HG02981 (cell line): Measurements from ENCODE around the gene TCEA3.

Experiments used
- ATAC-seq: cut with Tn5 transposase; IDR thresholded peaks from one replicate; pipeline ENCODE4 v1.9.1; 2021; ENCODE audit warnings: mild to moderate bottlenecking, moderate library complexity; ENCODE audit not compliant: unreplicated experiment

The TCEA3 gene

GRCh38 chr1:23424293-23425192 lies at the start of gene TCEA3:
TCEA3 (minus strand) TSS chr1:23424748; CDS start chr1:23424633, 115 bp downstream.
- ATAC-seq = no peak

GRCh38 chr1:23473037-23473800 lies 48.7 kb upstream of the TCEA3 start:
- no peak for ATAC-seq

DNA sequence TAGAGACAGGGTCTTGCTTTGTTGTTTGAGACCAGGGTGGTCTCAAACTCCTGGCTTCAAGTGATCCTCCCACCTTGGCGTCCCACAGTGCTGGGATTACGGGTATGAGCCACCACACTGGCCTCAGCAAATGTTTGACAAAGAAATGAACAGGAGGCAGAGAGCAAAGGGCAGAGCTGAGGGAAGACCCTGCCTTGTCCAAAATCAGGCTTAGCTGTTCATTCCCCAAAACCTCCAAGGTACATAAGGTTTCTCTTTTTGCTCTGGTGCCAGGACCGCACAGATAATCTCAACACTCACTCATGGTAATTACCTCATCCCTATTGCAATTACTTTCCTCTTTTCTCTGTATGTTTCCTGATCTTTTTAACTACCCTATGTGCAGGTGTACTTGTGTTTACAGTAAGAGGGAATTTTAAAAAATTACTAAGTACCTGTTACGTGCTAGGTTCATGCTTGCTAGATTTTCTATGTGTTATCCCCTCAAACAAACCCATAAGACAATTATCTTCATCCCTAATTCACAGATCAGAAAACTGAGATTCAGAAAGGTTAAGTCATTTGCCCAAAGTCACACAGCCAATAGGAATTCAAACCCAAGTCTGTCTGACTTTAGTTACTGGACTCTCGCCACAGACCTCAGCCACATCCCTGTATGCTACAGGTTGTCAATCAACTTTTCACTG lies 47.9 kb upstream of the TCEA3 start:
- ATAC-seq = no peak

DNA sequence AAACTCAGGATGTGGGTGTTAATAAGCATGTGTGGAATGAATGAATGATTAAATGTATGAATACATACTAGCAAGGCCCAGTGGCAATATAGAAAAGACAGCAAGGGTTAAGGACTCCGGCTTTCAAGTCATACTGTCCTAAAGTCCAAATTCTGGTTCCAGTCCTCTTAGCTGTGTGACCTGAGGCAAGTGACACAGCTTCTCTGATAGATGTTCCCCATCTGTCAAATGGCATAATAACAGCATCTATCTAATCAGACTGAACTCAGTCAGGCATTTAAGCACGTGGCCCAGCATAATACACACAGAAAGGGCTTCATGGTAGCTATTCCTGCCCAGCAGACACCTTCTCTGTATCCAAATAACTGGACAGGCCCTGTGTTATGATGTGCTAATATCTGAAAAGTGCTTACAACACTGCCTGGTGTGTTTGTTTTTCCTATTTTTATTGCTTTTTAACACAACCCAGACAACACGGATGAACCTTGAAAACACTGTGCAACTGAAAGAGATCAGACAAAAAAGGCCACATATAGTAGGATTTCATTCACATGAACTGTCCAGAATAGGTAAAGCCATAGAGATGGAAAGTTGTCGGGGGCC lies 47.0 kb upstream of the TCEA3 start:
- ATAC-seq = no peak

DNA sequence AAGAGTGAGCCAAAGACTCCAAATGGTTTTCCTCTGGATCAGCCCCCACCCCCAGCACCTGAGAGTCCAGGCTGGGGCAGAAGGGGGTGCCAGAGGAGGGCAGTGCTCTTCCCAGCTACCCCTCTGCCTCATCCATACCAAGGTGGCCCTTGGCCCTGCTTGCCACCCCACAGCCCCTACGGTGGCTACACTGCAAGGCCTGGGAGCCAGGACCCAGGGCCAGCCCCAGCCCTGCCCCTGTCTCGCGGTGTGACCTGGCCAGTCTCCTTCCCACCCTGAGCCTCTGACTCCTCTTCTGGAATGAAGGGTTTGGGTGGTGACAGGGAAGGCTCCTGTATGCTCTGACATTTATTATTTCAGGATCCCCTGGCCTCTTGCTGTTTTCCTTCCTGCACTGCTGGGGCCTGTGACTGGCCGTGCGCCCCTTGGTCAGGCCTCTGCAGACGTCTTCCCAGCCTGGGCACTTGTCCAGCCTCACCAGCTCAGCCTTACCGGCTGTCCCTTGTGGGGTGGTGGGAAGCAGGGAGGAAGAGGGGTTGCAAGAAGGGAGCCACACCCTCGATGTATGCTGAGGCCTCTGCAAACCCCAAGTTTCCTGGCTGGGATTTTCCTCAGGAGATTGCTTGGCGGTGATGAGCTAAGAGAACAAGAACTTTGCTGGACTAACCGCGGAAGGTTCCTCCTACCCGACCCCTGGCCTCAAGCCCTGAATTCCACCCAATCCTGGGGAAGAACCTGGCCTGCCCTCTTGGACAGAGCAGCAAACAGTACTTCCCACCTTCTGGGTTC lies 45.9 kb upstream of the TCEA3 start:
- no peak for ATAC-seq

GRCh38 chr1:23469372-23469982 lies 44.9 kb upstream of the TCEA3 start:
- no peak for ATAC-seq

- no peak for ATAC-seq
These were observed 42.0 kb upstream of the TCEA3 start for GRCh38 chr1:23466423-23466989.

- no peak for ATAC-seq
These were observed 38.7 kb upstream of the TCEA3 start for GRCh38 chr1:23463286-23463685.

- no peak for ATAC-seq
These were observed 38.2 kb upstream of the TCEA3 start for GRCh38 chr1:23462766-23463165.

- ATAC-seq = no peak
These were observed 36.5 kb upstream of the TCEA3 start for GRCh38 chr1:23461050-23461449.

DNA sequence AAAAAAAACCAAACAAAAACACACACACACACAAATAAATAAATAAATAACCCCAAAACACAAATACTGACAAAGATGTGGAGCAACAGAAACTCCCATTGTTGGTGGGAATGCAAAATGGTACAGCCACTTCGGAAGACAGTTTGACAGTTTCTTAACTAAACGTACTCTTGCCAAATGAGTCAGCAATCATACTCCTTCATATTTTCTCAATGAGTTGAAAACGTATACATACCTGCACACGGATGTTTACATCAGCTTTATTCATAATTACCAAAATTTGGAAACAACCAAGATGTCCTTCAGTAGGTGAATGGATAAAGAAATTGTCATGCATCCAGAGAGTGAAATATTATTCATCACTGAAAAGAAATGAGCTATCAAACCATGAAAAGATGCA lies 36.0 kb upstream of the TCEA3 start:
- ATAC-seq = no peak

- ATAC-seq = no peak
These were observed 34.8 kb upstream of the TCEA3 start for GRCh38 chr1:23459338-23459757.

DNA sequence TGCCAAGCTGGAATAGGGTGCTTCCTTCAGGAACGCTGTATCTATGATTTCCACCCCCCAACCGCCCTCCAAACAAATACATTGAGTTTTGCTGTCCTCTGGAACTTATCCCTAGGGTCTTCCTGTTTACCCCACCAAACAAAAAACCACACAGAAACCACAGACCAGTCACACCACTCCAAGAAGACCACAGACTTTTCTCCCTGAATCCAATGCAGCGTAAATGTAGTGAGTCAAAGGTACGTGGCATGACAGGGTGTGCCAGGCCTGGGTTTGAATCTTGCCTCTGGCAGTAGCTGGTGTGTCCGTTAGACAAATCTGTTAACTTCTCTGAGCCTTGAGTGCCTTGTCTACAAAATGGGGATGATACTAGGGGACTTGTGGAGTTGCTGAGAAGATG lies 31.7 kb upstream of the TCEA3 start:
- ATAC-seq = no peak

GRCh38 chr1:23453455-23454000 lies 29.0 kb upstream of the TCEA3 start:
- ATAC-seq = no peak

DNA sequence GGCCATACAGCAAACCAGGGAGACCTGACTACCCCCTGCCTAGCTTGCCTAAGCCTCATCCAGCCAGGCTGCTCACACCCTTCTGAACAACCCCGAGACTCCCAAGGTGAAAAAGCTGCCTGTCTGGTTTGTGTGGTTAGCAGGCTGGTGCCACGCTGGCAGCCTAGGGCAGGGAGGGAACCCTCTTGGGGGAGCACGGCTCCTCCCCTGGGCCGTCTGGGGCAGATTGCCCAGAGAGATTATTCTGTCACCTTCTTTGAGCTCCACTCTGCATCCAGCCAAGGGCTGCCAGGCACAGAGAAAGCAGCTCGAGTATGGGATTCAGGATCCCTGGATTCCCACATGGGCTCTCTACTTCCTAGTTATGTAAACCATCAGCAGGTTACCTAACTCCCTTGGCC lies 27.5 kb upstream of the TCEA3 start:
- no peak for ATAC-seq

- ATAC-seq = no peak
These were observed 26.9 kb upstream of the TCEA3 start for GRCh38 chr1:23451441-23451840.

GRCh38 chr1:23450894-23451293 lies 26.3 kb upstream of the TCEA3 start:
- no peak for ATAC-seq

DNA sequence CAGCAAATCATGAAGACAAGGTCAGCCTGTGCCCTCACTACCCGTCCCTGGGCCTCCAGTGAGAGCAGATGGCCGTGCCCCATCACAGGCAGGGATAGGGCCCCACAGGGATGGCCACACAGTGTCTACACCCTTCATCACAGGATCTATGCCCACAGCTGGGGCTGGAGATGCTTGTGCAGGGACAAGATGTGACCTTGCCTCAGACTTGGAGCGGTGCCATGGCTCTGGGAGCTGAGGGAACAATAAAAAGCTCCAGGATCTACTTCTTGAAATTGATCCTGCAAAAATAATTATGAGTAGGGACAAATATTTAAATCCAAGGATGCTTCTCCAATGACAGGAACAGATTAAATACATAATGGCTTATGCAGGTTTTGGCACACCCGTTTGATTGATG lies 25.4 kb upstream of the TCEA3 start:
- ATAC-seq = no peak

- ATAC-seq = no peak
These were observed 24.8 kb upstream of the TCEA3 start for GRCh38 chr1:23449306-23449705.
